ENCODE results near the gene PAWR. TPM values are rescaled to one million over a fixed set of nuclear protein-coding genes. Genes with fewer than 3 reads are reported as not detected.

Gene PAWR
- total and polyA plus RNA-seq, 4 experiments from 2014 or later, result 0.87 to 4.7 (median 2.2) TPM

DNA sequence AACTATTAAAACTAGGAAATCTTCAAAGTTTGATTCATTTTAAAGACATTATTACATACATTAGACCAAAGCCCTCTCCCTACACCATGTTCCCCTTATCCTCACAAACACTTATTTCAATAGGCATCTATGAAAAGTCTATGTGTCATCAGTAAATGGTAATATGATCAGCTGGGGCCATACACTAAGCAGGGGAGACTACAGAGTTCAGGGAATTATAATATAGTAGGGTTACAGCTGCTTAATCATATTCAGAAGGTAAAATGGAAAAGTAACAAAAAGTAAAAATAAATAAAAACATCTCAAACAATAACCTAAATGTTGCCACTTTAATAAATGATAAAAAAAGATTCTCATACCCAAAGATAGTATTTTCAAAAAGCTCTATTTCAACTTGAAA, 29.1 kb downstream of the PAWR start:
- Histone ChIP-seq H3K4me1 (ENCODE audit: insufficient read depth, low read length) (no peaks in the 10 kb centered on the region), H3K27me3 (ENCODE audit: insufficient read depth, low read length) (no peaks in the 10 kb centered on the region), H3K27ac (ENCODE audit: low read depth, low read length) (no peak overlapping the region), H3K9me3 (ENCODE audit: control insufficient read depth in 1 of 2, low read length in 2 of 2) (no peaks in the 10 kb centered on the region), H3K4me3 (ENCODE audit: low read length in 2 of 2) (no peak overlapping the region), H3K36me3 (ENCODE audit: insufficient read depth, low read length) (no peaks in the 10 kb centered on the region)
- H3K27ac Mint-ChIP-seq, result no peak overlapping the region
- CTCF ChIA-PET (ENCODE audit: partially characterized antibody), result no interaction called here
- no peaks in the 10 kb centered on the region for H3K4me1 Mint-ChIP-seq
- DNase-seq, result no peak
- no peak overlapping the region for H3K4me3 Mint-ChIP-seq
- POLR2A ChIA-PET (ENCODE audit: partially characterized antibody), result no interaction called here
- H3K9me3 Mint-ChIP-seq, result peaks cover 0 to 2% (median 0%) of the 10 kb centered on the region in 8 donors
- H3K27me3 Mint-ChIP-seq, result peaks cover 0 to 2% of the 10 kb centered on the region in 2 donors
- intact Hi-C loops (cut with micrococcal nuclease), result no loop called here
- H3K36me3 Mint-ChIP-seq, result no peaks in the 10 kb centered on the region

DNA sequence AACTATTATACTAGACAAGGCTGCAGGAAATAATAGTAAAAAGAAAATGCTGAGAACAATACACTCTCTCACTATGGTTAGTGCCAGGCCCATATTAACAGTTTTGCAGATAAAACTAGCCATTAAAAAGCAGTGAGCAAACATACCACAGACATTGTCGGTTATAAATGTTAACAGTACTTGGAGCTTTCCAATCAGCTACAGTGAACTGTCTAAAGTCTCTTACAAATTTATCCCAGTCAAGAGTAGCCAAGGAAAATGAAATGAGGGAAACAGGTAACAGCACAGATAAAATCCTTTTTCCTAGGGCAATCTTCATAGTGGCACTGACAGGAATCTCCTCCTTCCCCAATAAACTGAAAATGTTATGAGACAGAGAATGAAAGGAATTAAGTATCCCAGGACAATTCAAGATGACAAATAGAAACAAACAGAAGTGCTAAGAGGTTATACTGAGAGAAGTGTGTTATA, 30.8 kb downstream of the PAWR start:
- H3K36me3 Mint-ChIP-seq, result no peaks in the 10 kb centered on the region
- peaks cover 2% of the 10 kb centered on the region in 2 donors for H3K27me3 Mint-ChIP-seq
- Histone ChIP-seq H3K36me3 (ENCODE audit: insufficient read depth, low read length) (no peaks in the 10 kb centered on the region), H3K27ac (ENCODE audit: low read depth, low read length) (no peak overlapping the region), H3K4me1 (ENCODE audit: insufficient read depth, low read length) (no peaks in the 10 kb centered on the region), H3K4me3 (ENCODE audit: low read length in 2 of 2) (no peak overlapping the region), H3K9me3 (ENCODE audit: control insufficient read depth in 1 of 2, low read length in 2 of 2) (no peaks in the 10 kb centered on the region), H3K27me3 (ENCODE audit: insufficient read depth, low read length) (no peaks in the 10 kb centered on the region)
- DNase-seq, result no peak
- ChIA-PET POLR2A (ENCODE audit: partially characterized antibody) (no interaction called here), CTCF (ENCODE audit: partially characterized antibody) (no interaction called here)
- no peak overlapping the region for H3K4me3 Mint-ChIP-seq
- peaks cover 0 to 2% (median 0%) of the 10 kb centered on the region in 8 donors for H3K9me3 Mint-ChIP-seq
- intact Hi-C loops (cut with micrococcal nuclease), result no loop called here
- no peaks in the 10 kb centered on the region for H3K4me1 Mint-ChIP-seq
- no peak overlapping the region for H3K27ac Mint-ChIP-seq

- H3K36me3 ChIP-seq (ENCODE audit: insufficient read depth, low read length), result no peaks in the 10 kb centered on the region
- Mint-ChIP-seq H3K27me3 (peaks cover 2% of the 10 kb centered on the region in 2 donors), H3K36me3 (no peaks in the 10 kb centered on the region), H3K27ac (no peak overlapping the region), H3K4me1 (no peaks in the 10 kb centered on the region), H3K9me3 (peaks cover 0 to 2% (median 0%) of the 10 kb centered on the region in 8 donors), H3K4me3 (no peak overlapping the region)
- ChIA-PET POLR2A (ENCODE audit: partially characterized antibody) (no interaction called here), CTCF (ENCODE audit: partially characterized antibody) (no interaction called here)
- no peak overlapping the region for H3K27ac ChIP-seq (ENCODE audit: low read depth, low read length)
- DNase-seq, result no peak
- intact Hi-C loops (cut with micrococcal nuclease), result no loop called here
- no peak overlapping the region for H3K4me3 ChIP-seq (ENCODE audit: low read length in 2 of 2)
- H3K9me3 ChIP-seq (ENCODE audit: control insufficient read depth in 1 of 2, low read length in 2 of 2), result no peaks in the 10 kb centered on the region
- H3K27me3 ChIP-seq (ENCODE audit: insufficient read depth, low read length), result no peaks in the 10 kb centered on the region
- no peaks in the 10 kb centered on the region for H3K4me1 ChIP-seq (ENCODE audit: insufficient read depth, low read length)
Observed at GRCh38 chr12:79658221-79658620, 32.5 kb downstream of the PAWR start.

DNA sequence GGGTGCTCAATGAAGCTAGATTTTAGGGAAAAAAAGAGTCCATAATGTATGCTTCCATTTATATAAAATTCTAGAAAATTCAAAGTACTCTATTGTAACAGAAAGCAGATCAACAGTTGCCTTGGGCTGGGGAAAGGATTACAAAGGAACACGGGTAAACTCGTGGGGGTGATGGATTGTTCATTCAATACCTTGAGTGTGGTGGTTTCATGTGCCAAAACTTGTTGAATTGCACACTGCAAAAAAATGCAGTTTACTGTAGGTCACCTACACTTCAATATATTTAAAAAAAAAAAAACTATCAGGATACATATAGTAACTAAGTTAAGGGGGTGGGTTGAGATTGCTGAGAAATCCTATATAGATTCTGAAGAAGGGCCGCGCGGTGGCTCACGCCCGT, 33.6 kb downstream of the PAWR start:
- peaks cover 2% of the 10 kb centered on the region in 2 donors for H3K27me3 Mint-ChIP-seq

GRCh38 chr12:79655036-79655435, 35.7 kb downstream of the PAWR start:
- no peaks in the 10 kb centered on the region for H3K9me3 ChIP-seq (ENCODE audit: control insufficient read depth in 1 of 2, low read length in 2 of 2)
- intact Hi-C loops (cut with micrococcal nuclease), result no loop called here
- H3K4me1 ChIP-seq (ENCODE audit: insufficient read depth, low read length), result no peaks in the 10 kb centered on the region
- Mint-ChIP-seq H3K27me3 (peaks cover 0 to 2% of the 10 kb centered on the region in 2 donors), H3K9me3 (peaks cover 0 to 2% (median 0%) of the 10 kb centered on the region in 8 donors), H3K4me3 (no peak overlapping the region), H3K4me1 (no peaks in the 10 kb centered on the region), H3K27ac (no peak overlapping the region), H3K36me3 (no peaks in the 10 kb centered on the region)
- no peaks in the 10 kb centered on the region for H3K36me3 ChIP-seq (ENCODE audit: insufficient read depth, low read length)
- CTCF ChIA-PET (ENCODE audit: partially characterized antibody), result no interaction called here
- POLR2A ChIA-PET (ENCODE audit: partially characterized antibody), result no interaction called here
- no peak overlapping the region for H3K4me3 ChIP-seq (ENCODE audit: low read length in 2 of 2)
- H3K27me3 ChIP-seq (ENCODE audit: insufficient read depth, low read length), result no peaks in the 10 kb centered on the region
- no peak overlapping the region for H3K27ac ChIP-seq (ENCODE audit: low read depth, low read length)
- DNase-seq, result no peak

More for the DNA sequence above, 33.6 kb downstream of the PAWR start:
- no peaks in the 10 kb centered on the region for H3K36me3 Mint-ChIP-seq
- Histone ChIP-seq H3K27ac (ENCODE audit: low read depth, low read length) (no peak overlapping the region), H3K9me3 (ENCODE audit: control insufficient read depth in 1 of 2, low read length in 2 of 2) (no peaks in the 10 kb centered on the region), H3K27me3 (ENCODE audit: insufficient read depth, low read length) (no peaks in the 10 kb centered on the region), H3K36me3 (ENCODE audit: insufficient read depth, low read length) (no peaks in the 10 kb centered on the region), H3K4me3 (ENCODE audit: low read length in 2 of 2) (no peak overlapping the region), H3K4me1 (ENCODE audit: insufficient read depth, low read length) (no peaks in the 10 kb centered on the region)
- ChIA-PET CTCF (ENCODE audit: partially characterized antibody) (no interaction called here), POLR2A (ENCODE audit: partially characterized antibody) (no interaction called here)
- H3K9me3 Mint-ChIP-seq, result peaks cover 0 to 2% (median 0%) of the 10 kb centered on the region in 8 donors
- H3K4me1 Mint-ChIP-seq, result no peaks in the 10 kb centered on the region
- intact Hi-C loops (cut with micrococcal nuclease), result no loop called here
- no peak for DNase-seq
- no peak overlapping the region for H3K27ac Mint-ChIP-seq
- H3K4me3 Mint-ChIP-seq, result no peak overlapping the region

GRCh38 chr12:79652521-79652920, 38.2 kb downstream of the PAWR start:
- H3K27me3 Mint-ChIP-seq, result peaks cover 0 to 2% of the 10 kb centered on the region in 2 donors
- no peak for DNase-seq
- no peak overlapping the region for H3K4me3 ChIP-seq (ENCODE audit: low read length in 2 of 2)
- no peak overlapping the region for H3K4me3 Mint-ChIP-seq
- CTCF ChIA-PET (ENCODE audit: partially characterized antibody), result no interaction called here
- H3K4me1 ChIP-seq (ENCODE audit: insufficient read depth, low read length), result no peaks in the 10 kb centered on the region
- no peak overlapping the region for H3K27ac Mint-ChIP-seq
- no peaks in the 10 kb centered on the region for H3K4me1 Mint-ChIP-seq
- POLR2A ChIA-PET (ENCODE audit: partially characterized antibody), result no interaction called here
- H3K9me3 Mint-ChIP-seq, result peaks cover 0 to 2% (median 0%) of the 10 kb centered on the region in 8 donors
- no peaks in the 10 kb centered on the region for H3K36me3 Mint-ChIP-seq
- H3K9me3 ChIP-seq (ENCODE audit: control insufficient read depth in 1 of 2, low read length in 2 of 2), result no peaks in the 10 kb centered on the region
- no peak overlapping the region for H3K27ac ChIP-seq (ENCODE audit: low read depth, low read length)
- no peaks in the 10 kb centered on the region for H3K27me3 ChIP-seq (ENCODE audit: insufficient read depth, low read length)
- intact Hi-C loops (cut with micrococcal nuclease), result no loop called here
- no peaks in the 10 kb centered on the region for H3K36me3 ChIP-seq (ENCODE audit: insufficient read depth, low read length)

- Mint-ChIP-seq H3K36me3 (no peaks in the 10 kb centered on the region), H3K4me1 (no peaks in the 10 kb centered on the region), H3K27ac (no peak overlapping the region), H3K4me3 (no peak overlapping the region), H3K9me3 (no peaks in the 10 kb centered on the region), H3K27me3 (no peaks in the 10 kb centered on the region)
- Histone ChIP-seq H3K27me3 (ENCODE audit: insufficient read depth, low read length) (no peaks in the 10 kb centered on the region), H3K4me3 (ENCODE audit: low read length in 2 of 2) (no peak overlapping the region), H3K9me3 (ENCODE audit: control insufficient read depth in 1 of 2, low read length in 2 of 2) (no peaks in the 10 kb centered on the region), H3K4me1 (ENCODE audit: insufficient read depth, low read length) (no peaks in the 10 kb centered on the region), H3K27ac (ENCODE audit: low read depth, low read length) (no peak overlapping the region), H3K36me3 (ENCODE audit: insufficient read depth, low read length) (no peaks in the 10 kb centered on the region)
- intact Hi-C loops (cut with micrococcal nuclease), result no loop called here
- POLR2A ChIA-PET (ENCODE audit: partially characterized antibody), result interaction anchor here (0.7 kb wide), 1 partner anchor 21 kb away, joined by 3 read pairs; no protein-coding TSS in a partner anchor
- DNase-seq, result no peak
- CTCF ChIA-PET (ENCODE audit: partially characterized antibody), result no interaction called here
Observed at GRCh38 chr12:79650440-79650839, 40.3 kb downstream of the PAWR start.

DNA sequence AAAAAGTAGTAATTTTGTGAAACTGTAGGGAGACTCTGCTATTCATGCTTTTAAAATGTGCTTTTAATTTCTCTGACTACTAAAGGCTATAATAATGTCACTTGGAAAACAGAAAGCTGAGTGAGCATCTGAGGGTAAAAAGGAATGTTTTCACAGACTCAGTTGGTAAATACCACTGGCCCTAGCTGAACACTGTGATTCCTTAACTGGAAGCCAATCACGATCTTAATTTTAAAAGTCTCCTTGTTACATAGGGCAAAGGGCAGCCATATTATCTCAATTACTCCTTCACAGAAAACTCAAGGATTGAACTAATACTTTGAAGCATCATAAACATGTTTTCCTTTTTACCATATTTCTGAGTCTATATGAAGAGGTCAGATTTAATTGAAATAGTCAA, 41.9 kb downstream of the PAWR start:
- no peak for DNase-seq
- H3K36me3 Mint-ChIP-seq, result no peaks in the 10 kb centered on the region
- Histone ChIP-seq H3K27ac (ENCODE audit: low read depth, low read length) (no peak overlapping the region), H3K27me3 (ENCODE audit: insufficient read depth, low read length) (no peaks in the 10 kb centered on the region), H3K9me3 (ENCODE audit: control insufficient read depth in 1 of 2, low read length in 2 of 2) (no peaks in the 10 kb centered on the region), H3K4me3 (ENCODE audit: low read length in 2 of 2) (no peak overlapping the region), H3K36me3 (ENCODE audit: insufficient read depth, low read length) (no peaks in the 10 kb centered on the region), H3K4me1 (ENCODE audit: insufficient read depth, low read length) (no peaks in the 10 kb centered on the region)
- no peak overlapping the region for H3K4me3 Mint-ChIP-seq
- H3K4me1 Mint-ChIP-seq, result no peaks in the 10 kb centered on the region
- no peaks in the 10 kb centered on the region for H3K9me3 Mint-ChIP-seq
- H3K27ac Mint-ChIP-seq, result no peak overlapping the region
- ChIA-PET POLR2A (ENCODE audit: partially characterized antibody) (no interaction called here), CTCF (ENCODE audit: partially characterized antibody) (no interaction called here)
- intact Hi-C loops (cut with micrococcal nuclease), result no loop called here
- H3K27me3 Mint-ChIP-seq, result peaks cover 1% of the 10 kb centered on the region in 2 donors
